ENCODE measurements around the gene USO1.

DNA sequence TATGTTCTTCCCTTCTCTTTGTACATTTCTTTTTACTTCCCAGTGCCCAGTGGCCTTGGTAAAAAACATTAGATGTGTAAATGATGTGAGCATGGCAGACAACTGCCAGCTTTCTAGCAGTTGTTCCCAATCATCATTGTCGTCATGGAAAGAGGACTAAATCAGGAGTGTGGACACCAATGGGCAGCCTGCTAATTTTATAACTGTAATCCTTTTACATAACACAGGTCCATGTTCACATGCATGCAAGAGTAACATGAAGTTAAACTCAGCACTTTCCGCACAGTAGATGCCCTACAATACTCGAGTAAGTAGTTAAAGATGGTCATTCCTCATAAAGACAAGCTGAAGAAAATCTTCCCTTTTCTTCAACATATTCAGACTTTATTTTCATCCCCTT is 27.8 kb upstream of the USO1 start:
- no peak for TF ChIP-seq POLR2AphosphoS5 (IDR thresholded peaks at IDR 0.05; ENCODE audit: borderline replicate concordance, low read depth, low read length)
- no peak for TF ChIP-seq EZH2 (IDR thresholded peaks at IDR 0.05)
- no peak for TF ChIP-seq FOXP2 (optimal IDR thresholded peaks at IDR 0.05; ENCODE audit: control extremely low read depth, extremely low read length, insufficient read depth)
